ENCODE results near the gene SUSD5. TPM values are rescaled to one million over a fixed set of nuclear protein-coding genes. Genes with fewer than 3 reads are reported as not detected.
"Not testable (repeated sequence)": the region's sequence is repeated elsewhere in the genome, so short reads cannot be mapped to it uniquely, and the experiment has no call there.

The SUSD5 gene
- total RNA-seq, 1 donor from 2014 or later: not detected

DNA sequence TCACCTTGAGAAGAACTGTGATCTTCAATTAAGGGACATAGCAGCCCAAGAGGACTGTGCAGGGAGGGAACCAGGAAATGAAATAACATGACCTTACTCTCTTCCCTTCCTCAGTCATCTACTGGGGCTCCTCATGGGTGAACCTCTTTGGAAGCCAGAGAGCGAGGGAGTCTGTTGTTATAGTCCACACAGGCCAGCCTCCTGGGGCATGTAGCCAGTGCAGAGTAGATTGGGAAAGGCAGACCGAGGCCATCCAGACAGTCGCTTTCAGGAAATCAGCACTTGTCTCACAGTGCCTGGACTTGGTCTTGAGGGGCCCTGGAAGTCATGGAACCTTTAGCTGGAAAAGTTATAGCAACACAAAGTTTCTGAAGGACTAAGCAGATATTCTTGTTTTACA lies 98.7 kb downstream of the SUSD5 start:
- intact Hi-C loops (cut with micrococcal nuclease): no loop called here

DNA sequence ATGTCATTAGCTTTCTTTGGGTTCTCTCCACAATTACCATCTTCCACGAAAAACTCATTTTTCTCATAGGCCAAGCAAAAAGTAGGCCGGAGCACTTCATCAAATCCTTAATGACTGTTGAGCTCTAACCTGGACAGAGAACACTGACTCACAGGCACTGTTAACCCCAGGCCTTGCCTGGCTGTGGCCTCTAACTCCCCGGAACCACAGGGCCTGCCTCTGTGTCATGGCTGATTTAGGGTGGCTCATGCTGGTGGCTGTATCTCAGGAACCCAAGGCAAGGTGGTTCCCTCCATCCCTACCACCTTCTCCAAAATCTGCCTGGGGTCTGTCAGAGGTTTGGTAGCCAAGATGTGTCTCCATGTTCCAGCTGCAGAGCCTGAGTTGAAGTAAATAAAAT lies 101.1 kb downstream of the SUSD5 start:
- intact Hi-C loops (cut with micrococcal nuclease): no loop called here

DNA sequence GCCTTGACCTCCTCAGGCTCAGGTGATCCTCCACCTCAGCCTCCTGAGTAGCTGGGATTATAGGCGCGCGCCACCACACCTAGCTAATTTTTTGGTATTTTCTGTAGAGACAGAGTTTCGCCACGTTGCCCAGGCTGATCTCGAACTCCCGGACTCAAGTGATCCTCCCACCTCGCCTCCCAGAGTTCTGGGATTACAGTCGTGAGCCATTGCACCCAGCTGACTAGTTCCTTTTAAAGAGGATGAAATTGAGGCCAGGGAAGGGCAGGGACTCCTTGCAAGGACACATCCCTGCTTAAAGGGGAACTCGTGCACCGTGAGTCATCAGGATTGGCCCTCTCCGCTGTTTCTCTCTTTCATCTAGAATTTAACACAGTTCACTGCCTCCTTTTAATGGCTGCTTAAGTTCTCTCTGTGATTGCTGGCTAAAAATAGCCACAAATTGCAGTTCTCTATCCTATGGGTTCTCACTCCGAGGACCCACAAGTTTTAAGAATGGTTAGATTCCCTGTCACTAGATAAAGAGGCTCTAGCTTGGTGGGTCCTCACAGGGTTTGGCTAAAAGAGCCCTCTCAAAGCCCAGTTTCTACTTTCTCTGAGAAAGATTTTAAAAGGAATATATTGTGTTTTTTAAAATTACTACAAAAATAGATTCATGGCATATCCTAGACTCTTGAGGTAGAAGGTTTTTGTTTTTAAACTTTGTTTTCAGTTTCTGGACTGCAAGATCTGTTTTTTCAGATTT lies 103.4 kb downstream of the SUSD5 start:
- intact Hi-C loops (cut with micrococcal nuclease): no loop called here

DNA sequence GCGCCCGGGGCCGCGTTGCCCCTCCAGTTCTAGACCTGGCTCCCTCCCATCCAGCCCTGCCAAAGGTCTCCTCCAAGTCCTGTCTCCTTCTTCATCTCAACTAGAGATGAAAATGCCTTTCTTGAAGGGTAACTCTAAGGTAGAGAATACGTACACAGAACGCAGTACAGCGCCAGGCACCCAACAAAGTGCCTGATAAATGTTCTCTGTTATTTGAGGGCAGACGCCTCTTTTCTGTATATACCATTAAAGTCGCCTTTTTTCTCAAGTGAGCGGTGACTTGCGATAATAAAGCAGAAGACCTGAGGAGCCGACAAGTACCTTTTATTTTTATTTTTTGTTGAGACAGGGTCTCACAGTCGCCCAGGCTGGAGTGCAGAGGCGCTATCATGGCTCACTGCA lies 104.0 kb downstream of the SUSD5 start:
- intact Hi-C loops (cut with micrococcal nuclease): loop anchor here (1.0 to 5.0 kb wide), 3 partner anchors 17 to 603 kb away; partner anchors contain the start of genes CLASP2, GLB1 and TMPPE

DNA sequence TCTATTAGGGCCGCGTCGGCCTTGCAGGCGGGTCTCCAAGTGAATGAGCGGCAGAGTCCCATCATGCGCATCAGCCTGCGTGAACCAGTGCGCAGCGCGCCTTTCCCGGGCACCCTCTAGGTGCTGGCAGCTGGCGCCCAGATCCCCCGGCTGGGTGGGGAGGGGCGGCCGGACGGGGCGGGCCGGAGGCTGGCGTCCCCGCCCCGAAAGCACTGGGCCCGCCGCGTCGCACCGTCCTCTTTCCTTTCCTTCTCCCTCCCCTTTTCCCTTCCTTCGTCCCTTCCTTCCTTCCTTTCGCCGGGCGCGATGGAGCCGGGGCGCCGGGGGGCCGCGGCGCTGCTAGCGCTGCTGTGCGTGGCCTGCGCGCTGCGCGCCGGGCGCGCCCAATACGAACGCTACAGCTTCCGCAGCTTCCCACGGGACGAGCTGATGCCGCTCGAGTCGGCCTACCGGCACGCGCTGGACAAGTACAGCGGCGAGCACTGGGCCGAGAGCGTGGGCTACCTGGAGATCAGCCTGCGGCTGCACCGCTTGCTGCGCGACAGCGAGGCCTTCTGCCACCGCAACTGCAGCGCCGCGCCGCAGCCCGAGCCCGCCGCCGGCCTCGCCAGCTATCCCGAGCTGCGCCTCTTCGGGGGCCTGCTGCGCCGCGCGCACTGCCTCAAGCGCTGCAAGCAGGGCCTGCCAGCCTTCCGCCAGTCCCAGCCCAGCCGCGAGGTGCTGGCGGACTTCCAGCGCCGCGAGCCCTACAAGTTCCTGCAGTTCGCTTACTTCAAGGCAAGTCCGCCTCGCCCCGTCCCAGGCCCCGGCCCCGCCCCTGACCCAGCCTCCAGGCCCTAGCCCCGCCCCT lies 104.6 kb downstream of the SUSD5 start, which contains the start of gene CRTAP:
CRTAP (plus strand) TSS at position 243 of the 850 bp plus-strand sequence; CDS start at position 307, 64 bp downstream.
- intact Hi-C loops (cut with micrococcal nuclease): loop anchor here (1.0 to 5.0 kb wide), 3 partner anchors 17 to 603 kb away; partner anchors contain the start of genes CLASP2, GLB1 and TMPPE

DNA sequence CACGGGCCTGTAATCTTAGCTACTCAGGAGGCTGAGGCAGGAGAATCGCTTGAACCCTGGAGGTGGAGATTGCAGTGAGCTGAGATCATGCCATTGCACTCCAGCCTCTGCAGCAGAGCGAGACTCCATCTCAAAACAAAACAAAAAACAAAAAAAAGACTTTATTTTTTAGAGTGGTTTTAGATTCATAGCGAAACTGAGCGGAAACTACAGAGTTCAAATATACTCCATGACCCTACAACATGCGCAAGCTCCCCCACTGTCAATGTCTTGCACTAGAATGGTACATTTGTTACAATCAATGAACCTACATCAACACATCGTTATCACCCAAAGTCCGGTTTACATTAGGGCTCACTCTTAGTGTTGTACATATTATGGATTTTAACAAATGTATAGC lies 107.0 kb downstream of the SUSD5 start:
- intact Hi-C loops (cut with micrococcal nuclease): loop anchor here (5.0 kb wide), 1 partner anchor 606 kb away; the partner anchor contains the start of gene CLASP2

DNA sequence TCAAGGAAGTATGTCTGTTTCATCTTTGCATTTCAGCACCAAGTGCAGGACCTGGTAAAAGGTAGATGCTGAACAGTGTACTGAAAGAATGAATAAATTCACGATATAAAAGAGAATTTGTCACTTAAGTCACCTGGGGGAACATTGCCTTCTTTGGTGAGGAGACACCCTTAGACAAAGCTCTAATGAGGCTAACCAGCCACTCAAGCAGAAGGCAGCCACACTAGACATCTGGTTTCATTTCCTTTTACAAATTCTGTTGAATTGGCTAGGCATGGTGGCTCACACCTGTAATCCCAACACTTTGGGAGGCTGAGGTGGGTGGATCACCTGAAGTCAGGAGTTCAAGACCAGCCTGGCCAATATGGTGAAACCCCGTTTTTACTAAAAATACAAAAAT lies 111.8 kb downstream of the SUSD5 start:
- intact Hi-C loops (cut with micrococcal nuclease): not testable (repeated sequence)

DNA sequence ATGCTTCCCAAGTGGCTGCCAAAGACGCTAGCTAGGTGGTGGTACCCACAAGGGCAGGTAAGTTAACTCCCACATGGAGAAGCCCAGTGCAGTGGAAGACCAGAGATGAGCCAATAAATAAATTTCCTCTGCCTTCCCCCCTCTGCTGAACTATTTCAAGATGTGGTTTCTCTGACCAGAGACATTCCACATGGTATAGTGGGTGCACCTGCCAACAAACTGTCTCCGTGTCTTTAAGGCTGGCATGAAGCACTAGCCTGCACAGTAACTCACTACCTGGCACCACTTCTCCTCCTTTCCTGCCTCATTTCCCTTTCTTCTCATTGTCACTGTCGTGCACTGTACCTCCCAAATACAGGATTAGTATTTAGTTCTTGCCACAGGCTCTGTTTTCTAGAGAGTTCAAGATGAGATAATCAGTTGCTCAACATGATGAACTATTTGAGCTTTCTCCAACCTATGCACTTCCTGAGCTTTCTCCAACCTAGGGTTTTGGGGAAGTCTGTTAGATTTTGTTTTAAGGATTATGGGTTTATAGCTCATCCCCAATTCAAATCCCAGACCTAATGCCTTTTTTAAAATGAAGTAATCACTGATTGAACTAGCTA lies 113.2 kb downstream of the SUSD5 start:
- intact Hi-C loops (cut with micrococcal nuclease): no loop called here

DNA sequence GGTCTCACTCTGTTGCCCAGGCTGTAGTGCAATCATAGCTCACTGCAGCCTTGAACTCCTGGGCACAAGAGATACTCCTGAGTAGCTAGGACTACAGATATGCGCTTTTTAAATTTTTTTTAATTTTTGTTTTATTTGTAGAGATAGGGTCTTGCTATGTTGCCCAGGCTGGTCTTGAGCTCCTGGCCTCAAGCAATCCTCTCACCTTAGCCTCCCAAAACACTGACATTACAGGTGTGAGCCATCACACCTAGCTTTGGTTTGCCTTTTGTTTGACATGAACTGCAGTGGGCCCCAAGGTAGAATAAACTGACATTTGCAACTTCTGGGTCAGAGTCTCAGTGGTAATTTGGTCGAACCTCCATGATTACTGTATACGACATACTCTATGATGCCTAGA lies 113.8 kb downstream of the SUSD5 start:
- intact Hi-C loops (cut with micrococcal nuclease): no loop called here

DNA sequence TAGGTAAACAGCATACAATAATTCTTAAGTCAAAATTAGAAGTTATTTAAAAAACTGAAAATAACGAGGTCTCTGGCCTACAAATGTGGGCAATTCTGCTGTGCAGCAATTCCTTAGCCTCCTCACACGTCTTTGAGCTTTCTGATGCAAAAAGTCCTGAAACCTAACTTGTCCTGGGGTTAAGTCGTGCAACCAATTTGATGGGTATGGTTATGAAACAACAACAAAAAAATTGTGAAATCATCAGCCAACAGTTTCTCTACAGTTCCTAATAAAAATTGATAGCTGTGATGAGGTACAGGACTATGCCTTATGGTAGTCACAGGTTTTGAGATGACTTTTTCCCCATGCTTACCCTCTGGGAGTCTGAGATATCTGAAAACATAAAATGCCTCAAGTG lies 115.1 kb downstream of the SUSD5 start:
- intact Hi-C loops (cut with micrococcal nuclease): no loop called here

DNA sequence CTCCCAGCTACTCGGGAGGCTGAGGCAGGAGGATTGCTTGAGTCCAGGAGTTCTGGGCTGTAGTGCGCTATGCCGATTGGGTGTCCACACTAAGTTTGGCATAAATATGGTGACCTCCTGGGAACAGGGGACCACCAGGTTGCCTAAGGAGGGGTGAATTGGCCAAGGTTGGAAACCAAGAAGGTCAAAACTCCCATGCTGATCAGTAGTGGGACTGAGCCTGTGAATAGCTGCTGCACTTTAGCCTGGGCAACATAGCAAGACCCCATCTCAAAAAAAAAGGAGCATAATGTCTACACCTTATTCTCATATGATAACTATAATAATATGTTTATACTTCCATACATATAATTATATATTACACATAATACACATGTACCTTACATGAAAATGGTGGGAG lies 115.6 kb downstream of the SUSD5 start:
- intact Hi-C loops (cut with micrococcal nuclease): no loop called here

DNA sequence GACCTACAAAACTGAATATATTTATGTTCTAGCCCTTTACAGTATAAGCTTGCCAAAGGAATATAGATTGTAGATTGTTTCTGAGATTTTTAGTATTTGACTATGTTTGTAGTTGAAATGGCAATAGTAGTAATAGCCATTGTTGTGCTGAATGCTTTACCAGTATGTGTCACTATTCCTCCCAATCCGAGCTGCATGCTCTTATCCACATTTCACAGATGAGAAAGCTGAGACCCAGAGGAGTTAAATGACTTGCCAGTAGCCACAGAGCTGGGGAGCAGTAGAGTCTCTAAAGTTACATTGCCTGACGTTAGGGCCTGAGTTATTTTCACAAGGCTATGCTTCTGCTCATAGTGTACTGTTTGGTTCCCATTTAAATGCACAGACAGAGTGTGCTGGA lies 118.4 kb downstream of the SUSD5 start:
- intact Hi-C loops (cut with micrococcal nuclease): no loop called here

Other genes with a start within 250 kb of the SUSD5 start
- gene GLB1, start 121.7 kb downstream of the SUSD5 start, total RNA-seq: 52.8 and 54.3 TPM in 2 replicates
- 15.8 and 16.0 TPM in 2 replicates for gene TMPPE, start 121.7 kb downstream of the SUSD5 start, total RNA-seq
- 43.7 and 43.8 TPM in 2 replicates for gene CRTAP, start 104.8 kb downstream of the SUSD5 start, total RNA-seq
- gene FBXL2, start 58.6 kb upstream of the SUSD5 start, total RNA-seq: not detected in 2 replicates
- 63.5 and 66.9 TPM in 2 replicates for gene UBP1, start 221.6 kb upstream of the SUSD5 start, total RNA-seq